T-helper 1 cell treated with Interleukin-12 subunit alpha and Interleukin-12 subunit beta and Interleukin-4 antibody, amounts not matched to agents 30 ng/mL and 1 ng/mL, for 36 hours (primary cell): ENCODE results near the gene C17orf50. TPM values are rescaled to one million over a fixed set of nuclear protein-coding genes. Genes with fewer than 3 reads are reported as not detected.

Source experiments
- intact Hi-C: fragments of 100-400 bp; cut with micrococcal nuclease; formaldehyde crosslinking; loops from one replicate; pipeline ENCODE4 v1.15.1; 2024
- total RNA-seq: library from RNA; stranded (reverse); gene quantifications from 2 replicates; pipeline ENCODE4 v1.2.3, GENCODE V29; 2022

Gene C17orf50
- total RNA-seq, 1 donor from 2014 or later = not detected

- intact Hi-C loops = no loop called here
These were observed 27.3 kb upstream of the C17orf50 start for GRCh38 chr17:35733366-35733765.

DNA sequence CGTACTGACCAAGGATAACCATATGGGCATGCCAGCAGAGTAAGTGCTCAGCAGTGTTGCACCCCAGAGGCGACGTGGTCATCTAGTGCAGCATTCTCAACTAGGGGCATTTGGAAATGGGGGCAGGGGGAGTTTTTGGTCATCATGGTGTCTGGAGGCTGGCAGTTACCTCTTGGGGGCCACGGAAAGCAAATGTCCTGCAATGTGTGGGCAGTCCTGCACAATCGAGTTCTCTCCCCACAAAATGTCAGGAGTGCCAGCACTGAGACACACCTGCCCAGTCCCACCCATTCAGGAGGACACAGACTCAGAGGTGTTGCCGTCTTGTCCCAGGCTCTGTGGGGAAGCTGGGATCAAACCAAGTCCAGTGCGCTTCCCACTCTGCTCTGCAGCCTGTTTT lies 26.3 kb upstream of the C17orf50 start:
- intact Hi-C loops = no loop called here

DNA sequence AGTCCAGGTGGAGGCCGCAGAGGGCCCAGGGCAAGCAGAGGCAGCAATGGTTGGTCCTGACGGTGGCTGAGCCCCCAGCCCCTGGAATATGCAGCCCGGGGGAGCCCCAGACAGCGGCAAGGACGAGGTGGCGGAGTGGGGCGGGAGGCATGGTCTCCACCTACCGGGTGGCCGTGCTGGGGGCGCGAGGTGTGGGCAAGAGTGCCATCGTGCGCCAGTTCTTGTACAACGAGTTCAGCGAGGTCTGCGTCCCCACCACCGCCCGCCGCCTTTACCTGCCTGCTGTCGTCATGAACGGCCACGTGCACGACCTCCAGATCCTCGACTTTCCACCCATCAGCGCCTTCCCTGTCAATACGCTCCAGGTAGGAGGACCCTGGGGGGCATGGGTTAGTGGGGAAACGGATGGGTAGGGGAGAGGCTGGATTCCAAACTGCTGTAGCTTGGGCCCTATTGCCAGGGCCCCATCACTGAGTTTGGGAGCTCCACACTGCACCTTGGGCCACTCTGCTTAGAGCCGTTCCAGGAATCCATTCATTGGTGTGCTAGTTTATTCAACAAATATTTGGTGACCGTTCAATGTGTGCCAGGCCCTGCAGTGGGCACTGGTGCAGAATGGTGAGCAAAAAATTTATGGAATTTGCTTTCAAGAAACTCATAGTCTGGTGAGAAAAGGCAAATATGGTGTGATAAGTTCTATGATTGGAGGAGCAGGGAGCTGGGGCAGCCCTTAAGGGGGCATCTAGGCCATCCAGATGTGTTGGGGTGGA lies 25.5 kb upstream of the C17orf50 start:
- intact Hi-C loops = no loop called here

GRCh38 chr17:35736236-35736635 lies 24.5 kb upstream of the C17orf50 start:
- intact Hi-C loops = no loop called here

GRCh38 chr17:35738519-35739133 lies 22.1 kb upstream of the C17orf50 start:
- intact Hi-C loops = no loop called here

DNA sequence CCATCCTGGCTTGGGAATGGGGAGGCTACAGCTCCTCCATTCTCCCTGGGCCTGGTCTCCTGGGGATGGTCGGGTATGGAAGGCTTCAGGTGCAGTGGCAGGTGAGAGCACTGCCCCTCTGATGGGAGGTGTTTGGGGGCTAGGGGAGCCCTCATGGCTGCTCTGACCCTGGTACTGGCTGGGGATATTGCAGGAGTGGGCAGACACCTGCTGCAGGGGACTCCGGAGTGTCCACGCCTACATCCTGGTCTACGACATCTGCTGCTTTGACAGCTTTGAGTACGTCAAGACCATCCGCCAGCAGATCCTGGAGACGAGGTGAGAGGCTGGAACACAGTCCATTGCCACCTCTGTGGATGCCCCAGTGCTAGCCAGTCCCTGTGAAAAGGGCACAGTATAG lies 20.5 kb upstream of the C17orf50 start:
- intact Hi-C loops = no loop called here

DNA sequence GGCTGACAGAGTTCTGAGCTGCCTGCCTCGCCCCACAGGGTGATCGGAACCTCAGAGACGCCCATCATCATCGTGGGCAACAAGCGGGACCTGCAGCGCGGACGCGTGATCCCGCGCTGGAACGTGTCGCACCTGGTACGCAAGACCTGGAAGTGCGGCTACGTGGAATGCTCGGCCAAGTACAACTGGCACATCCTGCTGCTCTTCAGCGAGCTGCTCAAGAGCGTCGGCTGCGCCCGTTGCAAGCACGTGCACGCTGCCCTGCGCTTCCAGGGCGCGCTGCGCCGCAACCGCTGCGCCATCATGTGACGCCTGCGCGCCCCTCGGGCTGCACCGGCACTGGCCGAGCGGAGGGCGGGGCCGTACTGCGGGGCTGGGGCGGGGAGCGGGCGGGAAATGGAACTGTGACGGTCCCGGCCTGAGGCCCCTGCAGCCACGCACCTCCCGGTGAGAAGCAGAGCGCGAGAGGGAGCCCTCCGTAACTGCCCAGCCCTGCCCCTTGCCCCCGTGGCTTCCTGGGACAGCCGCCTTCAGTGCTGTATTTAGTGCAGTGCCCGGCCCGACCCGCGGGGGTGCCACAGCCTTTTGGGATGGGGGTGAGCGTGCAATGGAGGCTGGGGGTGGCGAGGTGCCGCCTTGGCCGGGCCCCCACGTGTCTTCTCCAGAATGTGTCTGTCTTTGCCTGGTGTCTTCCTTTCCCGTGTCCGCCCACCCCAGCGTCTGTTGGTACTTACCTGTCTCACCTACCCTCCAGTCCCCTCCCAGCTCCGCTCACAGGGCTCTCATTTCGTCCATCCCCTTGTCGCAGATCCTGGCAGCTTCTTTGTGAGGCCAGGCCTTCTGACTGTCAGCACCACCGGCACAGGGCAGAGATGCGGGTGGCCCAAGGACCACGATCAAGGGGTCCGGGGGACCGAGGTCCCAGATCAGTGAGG lies 19.4 kb upstream of the C17orf50 start:
- intact Hi-C loops = no loop called here

DNA sequence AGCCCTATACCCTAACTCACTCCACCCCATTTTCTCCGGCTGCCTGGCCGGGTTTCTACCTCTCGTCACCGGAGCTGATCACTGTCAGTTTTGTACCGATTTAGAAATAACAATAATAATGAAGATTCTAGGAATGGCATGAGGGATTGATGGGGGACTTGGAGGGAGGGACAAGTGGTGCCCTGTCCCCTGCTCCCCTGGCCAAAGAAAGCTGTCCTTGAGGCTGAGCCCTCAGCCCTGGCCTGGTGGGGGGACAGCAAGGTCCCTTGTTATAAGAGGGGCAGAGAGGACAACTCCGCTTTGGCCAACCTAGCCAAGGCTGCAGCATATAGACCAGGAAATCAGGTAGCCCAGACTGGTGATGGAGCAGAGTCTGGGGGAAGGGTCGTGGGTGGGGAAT lies 18.2 kb upstream of the C17orf50 start:
- intact Hi-C loops = no loop called here

DNA sequence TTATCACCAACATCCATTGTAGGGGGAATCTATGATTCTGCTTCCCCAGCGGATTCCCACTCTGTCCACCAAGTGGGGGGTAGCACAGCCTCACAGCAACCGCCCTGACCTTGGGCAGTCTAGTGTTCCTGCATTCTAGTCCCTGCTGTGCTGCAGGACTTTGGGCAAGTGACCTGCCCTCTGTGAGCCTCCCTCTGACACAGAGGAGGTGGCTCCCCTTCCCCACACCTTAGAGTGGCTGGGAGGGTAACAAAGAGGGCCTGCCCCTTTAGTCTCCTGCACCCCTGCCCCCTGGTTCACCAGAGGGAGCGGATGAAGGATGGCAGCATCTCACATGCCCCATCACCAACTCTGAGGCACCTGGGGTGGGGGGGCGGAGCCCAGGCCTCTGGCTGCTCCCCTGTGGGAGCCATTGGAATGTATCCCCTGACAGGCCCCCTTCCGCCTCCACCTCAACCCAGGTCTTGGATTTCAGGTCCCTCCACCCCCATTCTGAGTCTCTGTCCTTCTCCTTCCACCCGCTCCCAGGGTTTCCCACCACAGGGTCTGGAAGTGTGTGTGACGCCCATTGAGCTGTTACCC lies 17.7 kb upstream of the C17orf50 start:
- intact Hi-C loops = no loop called here

DNA sequence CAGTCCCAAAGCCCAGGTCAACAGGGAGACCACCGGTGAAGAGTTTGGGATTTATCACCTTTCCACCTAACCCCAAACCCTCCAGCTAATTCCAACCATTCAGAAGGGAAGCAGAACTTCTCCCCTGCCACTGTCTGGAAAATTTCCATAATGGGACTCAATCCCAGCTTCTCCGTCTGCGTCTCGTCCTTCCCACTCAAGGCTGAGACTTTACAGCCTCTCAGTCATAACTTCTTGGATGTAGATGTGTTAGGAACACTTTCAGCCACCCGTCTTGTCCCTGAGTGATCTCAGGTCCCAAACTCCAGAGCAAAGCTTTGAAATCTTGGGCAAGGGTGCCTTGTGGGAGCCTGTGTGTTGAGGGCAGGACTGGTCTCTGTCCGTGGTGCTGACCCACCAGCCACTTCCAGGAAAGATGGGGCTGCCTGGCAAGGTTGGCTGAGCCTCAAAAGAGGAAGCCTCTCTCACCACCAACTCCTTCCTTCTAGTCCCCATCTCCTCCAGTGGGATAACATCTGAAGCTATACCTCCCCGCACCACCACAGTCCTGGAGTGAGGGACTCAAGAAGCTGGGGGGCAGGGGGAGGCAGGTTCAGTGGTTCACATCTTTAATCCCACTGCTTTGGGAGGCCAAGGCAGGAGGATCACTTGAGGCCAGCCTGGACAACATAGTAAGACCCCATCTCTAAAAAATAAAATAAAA lies 16.9 kb upstream of the C17orf50 start:
- intact Hi-C loops = no loop called here

DNA sequence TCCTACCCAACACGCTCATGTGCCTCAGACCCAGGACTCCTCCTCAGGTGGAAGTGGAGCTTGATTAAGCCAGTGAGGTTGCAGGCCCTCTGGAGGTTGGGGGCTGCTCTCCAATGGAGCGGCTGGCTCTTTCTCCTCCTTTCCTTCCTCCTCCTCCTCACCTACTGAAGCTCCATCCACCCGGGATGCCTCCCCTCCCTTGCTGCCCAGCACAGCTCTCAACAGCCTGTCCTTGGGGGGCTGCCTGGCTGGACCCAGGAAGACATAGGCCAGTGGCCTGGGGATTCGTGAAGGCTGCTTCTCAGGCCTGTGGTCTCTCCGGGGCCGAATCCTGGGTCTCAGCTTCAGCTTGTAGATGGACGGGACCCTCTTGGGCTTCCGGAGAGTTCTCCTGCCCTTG lies 15.9 kb upstream of the C17orf50 start:
- intact Hi-C loops = loop anchor here (5.0 kb wide), 1 partner anchor 433 kb away; no protein-coding TSS in a partner anchor

DNA sequence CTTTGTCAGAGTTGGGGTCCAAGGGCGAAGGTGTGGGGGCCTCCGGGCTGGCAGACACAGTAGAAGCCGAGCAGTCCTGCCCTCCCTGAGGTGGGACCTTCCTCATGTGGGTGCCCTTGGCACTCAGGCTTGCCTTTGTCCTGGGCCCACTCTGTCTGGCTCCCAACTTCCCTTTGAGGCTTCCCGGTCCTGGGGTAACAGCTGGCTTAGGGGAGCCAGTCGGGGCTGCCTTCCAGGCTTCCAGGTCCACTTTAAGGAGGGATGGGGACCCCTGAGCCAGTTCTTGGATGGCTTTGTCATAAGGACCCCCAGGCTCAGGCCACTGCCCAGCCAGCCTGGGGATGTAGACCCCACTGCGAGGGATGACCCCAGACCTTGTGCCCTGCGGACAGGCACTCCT lies 15.4 kb upstream of the C17orf50 start:
- intact Hi-C loops = loop anchor here (5.0 kb wide), 1 partner anchor 433 kb away; no protein-coding TSS in a partner anchor

GRCh38 chr17:35745749-35746320 lies 14.9 kb upstream of the C17orf50 start:
- intact Hi-C loops = loop anchor here (2.0 to 5.0 kb wide), 2 partner anchors 434 to 503 kb away; partner anchors contain the start of gene SLFN5

GRCh38 chr17:35747540-35748017 lies 13.1 kb upstream of the C17orf50 start:
- intact Hi-C loops = loop anchor here (1.0 to 5.0 kb wide), 6 partner anchors 134 to 605 kb away; partner anchors contain the start of genes NLE1, SLFN12L and SLFN5

GRCh38 chr17:35748341-35748841 lies 12.3 kb upstream of the C17orf50 start:
- intact Hi-C loops = loop anchor here (5.0 kb wide), 1 partner anchor 436 kb away; no protein-coding TSS in a partner anchor

DNA sequence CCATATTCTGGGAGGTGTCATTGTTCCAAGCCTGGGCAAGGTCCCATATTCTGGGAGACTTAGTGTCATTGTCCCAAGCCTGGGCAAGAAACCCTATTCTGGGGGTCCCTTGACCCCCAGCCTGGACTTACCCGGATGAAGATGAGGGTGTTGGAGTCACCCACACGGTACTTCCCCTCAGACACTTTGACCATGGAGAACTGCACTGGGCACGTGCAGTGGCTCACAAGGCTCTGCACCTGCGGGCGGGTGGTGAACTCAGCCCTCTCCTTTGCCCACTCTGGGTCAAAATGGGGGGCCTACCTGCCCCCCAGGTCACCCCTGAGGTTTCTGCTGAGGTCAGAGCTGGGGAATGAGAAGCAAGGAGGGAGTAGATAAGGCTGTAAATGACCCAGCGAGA lies 11.7 kb upstream of the C17orf50 start:
- intact Hi-C loops = loop anchor here (5.0 kb wide), 1 partner anchor 437 kb away; no protein-coding TSS in a partner anchor

GRCh38 chr17:35749560-35750412 lies 10.9 kb upstream of the C17orf50 start:
- intact Hi-C loops = loop anchor here (5.0 kb wide), 1 partner anchor 437 kb away; no protein-coding TSS in a partner anchor

DNA sequence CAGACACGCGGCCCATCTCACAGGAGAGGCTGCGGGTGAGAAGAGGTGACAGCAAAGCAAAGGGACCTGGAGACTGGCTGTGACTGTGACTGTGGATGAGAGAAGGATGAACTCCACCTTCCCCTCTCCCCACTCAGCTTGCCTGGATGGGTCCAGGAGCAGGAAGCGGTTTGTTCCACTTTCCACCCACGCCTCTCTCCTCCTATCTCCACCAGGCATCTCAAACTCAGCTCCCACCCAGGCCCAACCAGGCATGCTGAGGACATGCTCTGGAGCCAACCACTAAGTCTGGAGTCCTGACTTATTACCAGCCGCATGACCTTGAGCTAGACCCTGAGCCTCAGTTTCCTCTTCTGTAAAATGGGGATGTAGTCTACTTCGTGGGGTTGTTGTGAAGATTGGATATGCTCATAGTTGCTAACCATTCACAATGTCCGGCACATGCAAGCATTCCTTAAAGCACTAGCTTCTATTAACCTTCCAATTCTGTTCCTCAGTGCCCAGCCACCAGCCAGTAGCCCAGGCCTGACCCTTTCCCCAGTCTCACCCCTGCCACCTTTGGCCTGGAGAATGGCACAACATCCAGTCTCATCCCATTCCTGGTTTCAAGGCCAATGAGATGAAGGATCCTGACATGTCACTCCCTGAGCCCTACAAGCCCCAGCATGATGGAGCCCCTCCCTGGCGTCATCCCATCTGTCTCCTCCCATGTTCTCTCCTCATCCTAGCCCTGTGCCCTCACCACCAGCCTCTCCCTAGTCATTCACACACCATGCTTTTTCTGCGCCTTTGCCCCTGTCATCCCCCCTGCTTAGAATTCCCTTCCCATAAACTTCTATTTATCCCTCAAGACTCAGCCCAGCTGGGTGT lies 9.9 kb upstream of the C17orf50 start:
- intact Hi-C loops = no loop called here
